AG04449 (cell line): ENCODE results near the gene F2.

Source experiments
- CTCF ChIA-PET: fragments of 350-600 bp; formaldehyde crosslinking; extraction: SDS; loops from one replicate; lab custom pipeline; 2021; ENCODE audit warnings: antibody characterized with exemption; lab: Yijun Ruan, JAX
- POLR2A ChIA-PET: fragments of 400-600, 350-600 bp; formaldehyde crosslinking; extraction: SDS; loops from one replicate; lab custom pipeline; 2020; ENCODE audit warnings: antibody characterized with exemption, inconsistent platforms; lab: Yijun Ruan, JAX
- DNase-seq: peaks from one replicate; pipeline ENCODE4 v3.0.0-alpha.2; 2010; ENCODE audit warnings: low read depth, low spot score
- H3K4me3 ChIP-seq: 2 replicates; pipeline ENCODE4 v1.5.1; 2011; ENCODE audit warnings: low read depth, mild to moderate bottlenecking, control low read depth, low read length
- CTCF ChIP-seq: IDR thresholded peaks from one replicate; pipeline ENCODE4 v1.5.1; 2011; ENCODE audit warnings: mild to moderate bottlenecking, moderate library complexity, low read length, control low read depth, inconsistent platforms; ENCODE audit not compliant: insufficient read depth; ENCODE audit errors: missing control alignments

F2 gene

GRCh38 chr11:46766656-46767055, 47.6 kb downstream of the F2 start:
- H3K4me3 ChIP-seq: no peak overlapping the region
- TF ChIP-seq CTCF: no peak
- DNase-seq: no peak
- POLR2A ChIA-PET: no interaction called here
- CTCF ChIA-PET: no interaction called here

GRCh38 chr11:46769636-46770221, 50.7 kb downstream of the F2 start:
- no peak for TF ChIP-seq CTCF
- ChIA-PET CTCF (interaction anchor here (0.7 to 0.8 kb wide), 2 partner anchors 9 to 380 kb away, joined by 3 read pairs; no protein-coding TSS in a partner anchor), POLR2A (no interaction called here)

GRCh38 chr11:46776878-46777277, 57.9 kb downstream of the F2 start:
- CTCF ChIA-PET: no interaction called here
- H3K4me3 ChIP-seq: no peak overlapping the region
- POLR2A ChIA-PET: no interaction called here
- no peak for DNase-seq
- no peak for TF ChIP-seq CTCF

More at GRCh38 chr11:46769636-46770221, 50.7 kb downstream of the F2 start:
- H3K4me3 ChIP-seq: no peak overlapping the region
- DNase-seq: no peak

GRCh38 chr11:46778416-46778815, 59.4 kb downstream of the F2 start:
- no peak overlapping the region for H3K4me3 ChIP-seq
- no peak for TF ChIP-seq CTCF
- ChIA-PET POLR2A (no interaction called here), CTCF (no interaction called here)
- DNase-seq: no peak
